C4-2B (cell line): ENCODE measurements around the gene ITIH2.
"Not testable (repeated sequence)": the region's sequence is repeated elsewhere in the genome, so short reads cannot be mapped to it uniquely, and the experiment has no call there.

Experiments used
- H3K27ac ChIP-seq: fragments of 450-650 bp; 2 replicates; pipeline ENCODE4 v1.5.1; 2017
- CTCF ChIP-seq: fragments of 450-650 bp; conservative IDR thresholded peaks from 2 replicates; pipeline ENCODE4 v1.5.1; 2017; ENCODE audit warnings: mild to moderate bottlenecking
- ZFX ChIP-seq: fragments of 450-650 bp; IDR thresholded peaks from 2 replicates; pipeline ENCODE4 v1.6.1; 2017

Gene ITIH2, protein sequence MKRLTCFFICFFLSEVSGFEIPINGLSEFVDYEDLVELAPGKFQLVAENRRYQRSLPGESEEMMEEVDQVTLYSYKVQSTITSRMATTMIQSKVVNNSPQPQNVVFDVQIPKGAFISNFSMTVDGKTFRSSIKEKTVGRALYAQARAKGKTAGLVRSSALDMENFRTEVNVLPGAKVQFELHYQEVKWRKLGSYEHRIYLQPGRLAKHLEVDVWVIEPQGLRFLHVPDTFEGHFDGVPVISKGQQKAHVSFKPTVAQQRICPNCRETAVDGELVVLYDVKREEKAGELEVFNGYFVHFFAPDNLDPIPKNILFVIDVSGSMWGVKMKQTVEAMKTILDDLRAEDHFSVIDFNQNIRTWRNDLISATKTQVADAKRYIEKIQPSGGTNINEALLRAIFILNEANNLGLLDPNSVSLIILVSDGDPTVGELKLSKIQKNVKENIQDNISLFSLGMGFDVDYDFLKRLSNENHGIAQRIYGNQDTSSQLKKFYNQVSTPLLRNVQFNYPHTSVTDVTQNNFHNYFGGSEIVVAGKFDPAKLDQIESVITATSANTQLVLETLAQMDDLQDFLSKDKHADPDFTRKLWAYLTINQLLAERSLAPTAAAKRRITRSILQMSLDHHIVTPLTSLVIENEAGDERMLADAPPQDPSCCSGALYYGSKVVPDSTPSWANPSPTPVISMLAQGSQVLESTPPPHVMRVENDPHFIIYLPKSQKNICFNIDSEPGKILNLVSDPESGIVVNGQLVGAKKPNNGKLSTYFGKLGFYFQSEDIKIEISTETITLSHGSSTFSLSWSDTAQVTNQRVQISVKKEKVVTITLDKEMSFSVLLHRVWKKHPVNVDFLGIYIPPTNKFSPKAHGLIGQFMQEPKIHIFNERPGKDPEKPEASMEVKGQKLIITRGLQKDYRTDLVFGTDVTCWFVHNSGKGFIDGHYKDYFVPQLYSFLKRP

DNA sequence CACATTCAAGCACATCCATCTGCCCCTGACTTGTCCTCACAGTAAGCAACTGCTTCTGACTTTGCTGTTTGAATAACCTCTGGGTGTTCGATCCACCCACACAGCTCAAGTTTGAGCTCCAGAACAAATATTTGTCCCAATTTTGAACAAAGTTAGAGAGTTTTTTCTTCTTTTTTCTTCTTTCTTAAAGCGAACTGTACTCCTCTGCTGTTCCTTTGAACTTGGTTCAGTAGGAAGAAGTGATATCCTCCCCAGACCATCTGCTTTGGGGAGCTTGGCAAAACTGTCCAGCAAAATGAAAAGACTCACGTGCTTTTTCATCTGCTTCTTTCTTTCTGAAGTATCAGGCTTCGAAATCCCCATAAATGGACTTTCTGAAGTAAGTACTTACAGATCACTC, at the start of gene ITIH2:
ITIH2 (plus strand) TSS at position 177 of the 400 bp plus-strand sequence; CDS start at position 296, 119 bp downstream.
- H3K27ac ChIP-seq, result no peak within 1 kb of the TSS
- TF ChIP-seq CTCF (no peak), ZFX (no peak)

DNA sequence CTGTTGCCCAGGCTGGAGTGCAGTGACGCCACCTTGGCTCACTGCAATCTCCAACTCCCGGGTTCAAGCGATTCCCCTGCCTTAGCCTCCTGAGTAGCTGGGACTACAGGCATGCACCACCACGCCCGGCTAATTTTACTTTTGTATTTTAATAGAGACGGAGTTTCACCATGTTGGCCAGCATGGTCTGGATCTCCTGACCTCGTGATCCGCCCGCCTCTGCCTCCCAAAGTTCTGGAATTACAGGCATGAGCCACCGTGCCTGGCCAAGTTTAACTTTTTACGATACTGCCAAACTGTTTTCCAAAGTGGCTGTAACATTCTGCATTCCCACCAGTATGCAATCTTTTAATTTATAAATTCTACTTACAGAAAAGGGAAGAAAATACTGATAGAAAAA, 46.0 kb upstream of the ITIH2 start:
- not testable (repeated sequence) for H3K27ac ChIP-seq

DNA sequence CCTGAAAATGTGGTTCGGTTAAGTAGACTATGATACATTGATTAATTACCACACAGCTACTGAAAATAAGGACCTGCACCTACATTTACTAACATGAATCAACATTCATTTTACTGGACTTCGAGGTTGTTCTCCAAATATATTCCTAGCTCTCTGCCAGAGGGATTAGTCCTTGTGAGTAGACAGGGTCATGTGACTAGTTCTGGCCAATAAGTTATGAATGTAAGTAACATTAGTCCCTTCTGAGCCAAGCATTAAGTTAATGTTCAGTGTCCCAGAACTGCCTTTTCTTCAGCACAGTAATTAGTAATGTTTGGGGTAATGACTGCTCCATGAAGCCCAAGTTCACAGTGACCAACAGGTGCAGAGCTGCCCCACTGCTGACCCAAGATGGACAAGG, 45.6 kb upstream of the ITIH2 start:
- TF ChIP-seq CTCF (no peak), ZFX (no peak)
- H3K27ac ChIP-seq, result no peak overlapping the region

DNA sequence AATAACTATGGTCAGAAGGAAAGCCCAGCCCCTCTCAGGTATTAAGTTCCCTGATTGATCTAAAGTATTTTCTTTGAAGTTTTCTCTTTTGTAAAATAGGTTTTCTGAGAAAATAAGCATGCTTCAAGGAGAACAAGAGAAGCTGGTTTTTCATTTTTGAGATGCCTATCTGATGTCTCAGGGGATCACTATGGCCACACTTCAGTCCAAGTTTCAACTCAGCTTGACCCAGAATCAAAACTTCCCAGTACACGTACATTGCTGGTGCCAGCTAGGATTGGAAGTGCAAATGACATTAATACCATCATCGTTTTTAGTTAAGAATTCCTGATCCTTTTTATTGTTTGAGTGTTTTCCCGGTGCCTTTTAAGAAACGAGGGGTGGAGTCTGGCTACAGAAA, 43.6 kb upstream of the ITIH2 start:
- TF ChIP-seq CTCF, result no peak
- no peak for TF ChIP-seq ZFX
- no peak overlapping the region for H3K27ac ChIP-seq

GRCh38 chr10:7662522-7662921, 40.6 kb upstream of the ITIH2 start:
- TF ChIP-seq CTCF (no peak), ZFX (no peak)
- no peak overlapping the region for H3K27ac ChIP-seq

- no peak for TF ChIP-seq ZFX
- no peak for TF ChIP-seq CTCF
- H3K27ac ChIP-seq, result no peak overlapping the region
Measured at GRCh38 chr10:7664707-7665106, 38.4 kb upstream of the ITIH2 start.

DNA sequence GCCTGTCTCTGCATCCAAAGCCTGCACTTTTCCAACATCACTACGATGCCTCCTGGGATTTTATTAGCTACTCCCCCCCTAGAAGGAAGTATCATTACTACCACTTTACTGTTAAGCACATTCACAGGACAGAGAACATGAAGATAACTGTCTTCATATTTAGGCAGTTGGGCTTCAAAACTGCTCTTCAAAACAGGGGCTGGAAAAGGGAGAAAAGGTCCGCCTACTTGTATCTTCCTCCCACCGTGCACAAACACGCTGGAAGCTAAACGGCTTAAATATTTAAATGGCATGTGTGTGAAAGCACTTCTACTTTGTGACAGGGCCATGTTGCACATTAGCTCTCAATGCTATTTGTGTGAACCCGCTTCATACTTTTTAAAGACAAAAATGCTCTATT, 37.3 kb upstream of the ITIH2 start:
- no peak for TF ChIP-seq CTCF
- TF ChIP-seq ZFX, result no peak
- no peak overlapping the region for H3K27ac ChIP-seq
